Panc1 (cell line): ENCODE measurements around the gene SRPX2.

Experiments
- CTCF ChIP-seq: fragments of 450-650 bp; IDR thresholded peaks from 2 replicates; pipeline ENCODE4 v1.5.1; 2017; ENCODE audit warnings: mild to moderate bottlenecking
- POLR2AphosphoS5 ChIP-seq: IDR thresholded peaks from 2 replicates; pipeline ENCODE4 v1.6.1; 2012; ENCODE audit warnings: mild to moderate bottlenecking, low read depth, low read length, moderate library complexity
- TF ChIP-seq, protein P1 (sequence below), 2 experiments: IDR thresholded peaks; 2 replicates each; pipeline ENCODE4 v1.6.1; 2011 to 2012; ENCODE audit warnings: low read depth in 2 of 2, control low read depth in 1 of 2, low read length in 1 of 2, mild to moderate bottlenecking in 1 of 2, moderate library complexity in 1 of 2; ENCODE audit not compliant: insufficient read depth in 1 of 2

- no peak for TF ChIP-seq CTCF
- TF ChIP-seq, protein P1, sequence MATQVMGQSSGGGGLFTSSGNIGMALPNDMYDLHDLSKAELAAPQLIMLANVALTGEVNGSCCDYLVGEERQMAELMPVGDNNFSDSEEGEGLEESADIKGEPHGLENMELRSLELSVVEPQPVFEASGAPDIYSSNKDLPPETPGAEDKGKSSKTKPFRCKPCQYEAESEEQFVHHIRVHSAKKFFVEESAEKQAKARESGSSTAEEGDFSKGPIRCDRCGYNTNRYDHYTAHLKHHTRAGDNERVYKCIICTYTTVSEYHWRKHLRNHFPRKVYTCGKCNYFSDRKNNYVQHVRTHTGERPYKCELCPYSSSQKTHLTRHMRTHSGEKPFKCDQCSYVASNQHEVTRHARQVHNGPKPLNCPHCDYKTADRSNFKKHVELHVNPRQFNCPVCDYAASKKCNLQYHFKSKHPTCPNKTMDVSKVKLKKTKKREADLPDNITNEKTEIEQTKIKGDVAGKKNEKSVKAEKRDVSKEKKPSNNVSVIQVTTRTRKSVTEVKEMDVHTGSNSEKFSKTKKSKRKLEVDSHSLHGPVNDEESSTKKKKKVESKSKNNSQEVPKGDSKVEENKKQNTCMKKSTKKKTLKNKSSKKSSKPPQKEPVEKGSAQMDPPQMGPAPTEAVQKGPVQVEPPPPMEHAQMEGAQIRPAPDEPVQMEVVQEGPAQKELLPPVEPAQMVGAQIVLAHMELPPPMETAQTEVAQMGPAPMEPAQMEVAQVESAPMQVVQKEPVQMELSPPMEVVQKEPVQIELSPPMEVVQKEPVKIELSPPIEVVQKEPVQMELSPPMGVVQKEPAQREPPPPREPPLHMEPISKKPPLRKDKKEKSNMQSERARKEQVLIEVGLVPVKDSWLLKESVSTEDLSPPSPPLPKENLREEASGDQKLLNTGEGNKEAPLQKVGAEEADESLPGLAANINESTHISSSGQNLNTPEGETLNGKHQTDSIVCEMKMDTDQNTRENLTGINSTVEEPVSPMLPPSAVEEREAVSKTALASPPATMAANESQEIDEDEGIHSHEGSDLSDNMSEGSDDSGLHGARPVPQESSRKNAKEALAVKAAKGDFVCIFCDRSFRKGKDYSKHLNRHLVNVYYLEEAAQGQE (IDR thresholded peaks at IDR 0.05; ENCODE audit: insufficient read depth in 1 of 2, low read depth in 2 of 2, low read length in 1 of 2) = no peak
- TF ChIP-seq POLR2AphosphoS5 = no peak
Measured at GRCh38 chrX:100695302-100695701, 51.3 kb downstream of the SRPX2 start.
